Progenitor cell of endocrine pancreas (in vitro differentiated cells): ENCODE measurements around the gene TMIGD2. TPM values are rescaled to one million over a fixed set of nuclear protein-coding genes. Genes with fewer than 3 reads are reported as not detected.

Source experiments
- DNase-seq: peaks from one replicate; pipeline ENCODE4 v3.0.0; 2021; ENCODE audit warnings: low spot score; ENCODE audit not compliant: unreplicated experiment
- H3K27ac Mint-ChIP-seq: 2 replicates; pipeline ENCODE4 v1.8.0; 2021; ENCODE audit warnings: mild to moderate bottlenecking, moderate library complexity, mixed read lengths
- H3K27me3 Mint-ChIP-seq: 2 replicates; pipeline ENCODE4 v1.8.0; 2021; ENCODE audit warnings: mixed read lengths
- H3K36me3 Mint-ChIP-seq: 2 replicates; pipeline ENCODE4 v1.8.0; 2022; ENCODE audit warnings: mixed read lengths; ENCODE audit not compliant: insufficient read depth
- H3K4me1 Mint-ChIP-seq: 2 replicates; pipeline ENCODE4 v1.8.0; 2021; ENCODE audit warnings: low read depth, mixed read lengths
- H3K4me3 Mint-ChIP-seq: 2 replicates; pipeline ENCODE4 v1.8.0; 2021; ENCODE audit warnings: low read depth, mild to moderate bottlenecking, moderate library complexity, mixed read lengths
- H3K9me3 Mint-ChIP-seq: 2 replicates; pipeline ENCODE4 v1.8.0; 2021; ENCODE audit warnings: low read depth, mixed read lengths
- total RNA-seq: library from RNA; stranded (reverse); gene quantifications from 2 replicates; pipeline ENCODE4 v1.2.1, GENCODE V29; 2021
- TF ChIP-seq, protein P1 (sequence below): fragments of 200-600 bp; sonication (generic); IDR thresholded peaks from one replicate; pipeline ENCODE4 v1.5.0; 2021; ENCODE audit warnings: antibody characterized with exemption, mild to moderate bottlenecking; ENCODE audit not compliant: unreplicated experiment

The TMIGD2 gene
- total RNA-seq, 1 donor from 2014 or later = not detected

GRCh38 chr19:4305257-4305612 is 3.0 kb upstream of the TMIGD2 start:
- H3K9me3 Mint-ChIP-seq = no peaks in the 10 kb centered on the region
- no peak for DNase-seq
- TF ChIP-seq, protein P1, sequence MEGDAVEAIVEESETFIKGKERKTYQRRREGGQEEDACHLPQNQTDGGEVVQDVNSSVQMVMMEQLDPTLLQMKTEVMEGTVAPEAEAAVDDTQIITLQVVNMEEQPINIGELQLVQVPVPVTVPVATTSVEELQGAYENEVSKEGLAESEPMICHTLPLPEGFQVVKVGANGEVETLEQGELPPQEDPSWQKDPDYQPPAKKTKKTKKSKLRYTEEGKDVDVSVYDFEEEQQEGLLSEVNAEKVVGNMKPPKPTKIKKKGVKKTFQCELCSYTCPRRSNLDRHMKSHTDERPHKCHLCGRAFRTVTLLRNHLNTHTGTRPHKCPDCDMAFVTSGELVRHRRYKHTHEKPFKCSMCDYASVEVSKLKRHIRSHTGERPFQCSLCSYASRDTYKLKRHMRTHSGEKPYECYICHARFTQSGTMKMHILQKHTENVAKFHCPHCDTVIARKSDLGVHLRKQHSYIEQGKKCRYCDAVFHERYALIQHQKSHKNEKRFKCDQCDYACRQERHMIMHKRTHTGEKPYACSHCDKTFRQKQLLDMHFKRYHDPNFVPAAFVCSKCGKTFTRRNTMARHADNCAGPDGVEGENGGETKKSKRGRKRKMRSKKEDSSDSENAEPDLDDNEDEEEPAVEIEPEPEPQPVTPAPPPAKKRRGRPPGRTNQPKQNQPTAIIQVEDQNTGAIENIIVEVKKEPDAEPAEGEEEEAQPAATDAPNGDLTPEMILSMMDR = no peak
- peaks cover 1% of the 10 kb centered on the region for H3K36me3 Mint-ChIP-seq
- H3K4me1 Mint-ChIP-seq = peaks cover 2% of the 10 kb centered on the region
- H3K4me3 Mint-ChIP-seq = peak overlapping the region; percentile 63
- H3K27ac Mint-ChIP-seq = no peak overlapping the region
- H3K27me3 Mint-ChIP-seq = no peaks in the 10 kb centered on the region

DNA sequence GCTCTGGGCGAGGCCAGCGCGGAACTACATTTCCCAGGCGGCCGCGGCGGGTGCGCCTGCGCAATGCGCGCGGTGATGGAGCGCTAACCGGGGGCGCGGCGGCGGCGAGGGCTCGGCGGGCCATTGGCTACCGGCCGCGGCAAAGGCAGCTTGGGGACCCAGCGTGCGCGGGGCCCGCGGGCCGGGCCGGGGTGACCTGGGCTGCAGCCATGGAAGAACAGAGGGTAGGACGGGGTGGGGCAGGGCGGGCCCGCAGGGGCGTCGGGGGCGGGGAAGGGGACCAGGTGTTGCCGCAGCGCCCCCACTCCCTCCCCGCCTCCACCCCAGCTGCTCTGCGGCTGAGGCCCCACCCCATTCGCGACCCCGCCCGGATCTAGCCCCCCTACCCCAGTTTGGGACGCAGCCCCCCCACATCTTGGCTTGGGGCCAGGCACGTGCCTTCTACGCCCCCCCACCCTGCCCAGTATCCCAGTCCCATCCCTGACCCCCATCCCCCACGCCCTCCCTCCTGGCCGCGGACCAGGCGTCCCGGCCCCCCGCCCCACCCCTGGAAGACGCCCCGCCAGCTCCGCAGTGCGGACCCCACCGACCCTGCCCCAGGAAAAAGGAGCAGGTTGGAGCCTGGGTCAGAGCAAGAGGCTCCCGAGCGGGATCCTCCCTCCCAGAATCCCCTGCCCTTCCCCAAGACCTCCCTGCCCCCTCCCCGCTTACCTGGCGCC is 2.5 kb upstream of the TMIGD2 start, which contains the start of gene FSD1:
FSD1 (plus strand) TSS at position 61 of the 719 bp plus-strand sequence; CDS start at position 210, 149 bp downstream.
- peak; percentile 64 for DNase-seq
- H3K9me3 Mint-ChIP-seq = no peaks in the 10 kb centered on the region
- H3K36me3 Mint-ChIP-seq = peaks cover 1% of the 10 kb centered on the region
- TF ChIP-seq, protein P1 = no peak
- peaks cover 2% of the 10 kb centered on the region for H3K4me1 Mint-ChIP-seq
- H3K4me3 Mint-ChIP-seq = peak within 1 kb of the TSS; percentile 63
- H3K27ac Mint-ChIP-seq = no peak within 1 kb of the TSS
- no peaks in the 10 kb centered on the region for H3K27me3 Mint-ChIP-seq

DNA sequence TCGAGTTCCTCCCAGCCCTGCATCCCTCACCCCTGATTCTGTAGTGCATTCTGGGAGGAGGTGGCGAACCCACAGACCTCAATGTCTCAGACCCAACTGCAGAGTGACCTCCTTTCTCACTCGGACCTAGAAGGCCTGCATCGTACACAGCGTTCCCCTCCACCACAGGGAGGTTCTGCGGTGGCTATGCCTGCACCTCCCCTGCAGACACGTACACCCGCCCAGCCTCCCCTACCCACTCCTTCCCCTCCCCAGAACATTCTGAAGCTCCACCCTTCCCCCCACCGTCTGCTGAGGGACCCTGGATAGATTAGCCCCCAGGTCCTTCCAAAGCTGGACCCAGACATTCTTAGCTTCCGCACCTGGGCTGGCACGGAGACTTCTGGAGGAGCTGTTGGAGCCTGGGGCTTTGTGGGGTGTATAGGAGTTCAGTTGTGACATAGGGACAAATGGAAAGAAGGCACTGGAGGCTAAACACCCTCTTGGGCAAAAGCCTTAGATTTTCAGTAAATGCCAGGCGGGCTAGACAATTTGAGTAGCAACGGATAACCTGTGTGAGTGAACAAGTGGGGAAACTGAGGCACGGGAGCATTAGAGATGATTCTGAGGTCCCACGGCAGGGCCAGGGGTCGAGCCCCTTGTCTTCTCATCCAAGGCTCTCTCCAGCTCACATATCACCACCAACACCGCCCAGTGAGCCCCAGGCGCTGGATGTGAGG is 1.8 kb upstream of the TMIGD2 start:
- H3K36me3 Mint-ChIP-seq = peaks cover 1% of the 10 kb centered on the region
- peaks cover 2% of the 10 kb centered on the region for H3K4me1 Mint-ChIP-seq
- H3K4me3 Mint-ChIP-seq = peak overlapping the region; percentile 56
- no peak overlapping the region for H3K27ac Mint-ChIP-seq
- TF ChIP-seq, protein P1 = no peak
- H3K27me3 Mint-ChIP-seq = no peaks in the 10 kb centered on the region
- H3K9me3 Mint-ChIP-seq = no peaks in the 10 kb centered on the region
- no peak for DNase-seq

DNA sequence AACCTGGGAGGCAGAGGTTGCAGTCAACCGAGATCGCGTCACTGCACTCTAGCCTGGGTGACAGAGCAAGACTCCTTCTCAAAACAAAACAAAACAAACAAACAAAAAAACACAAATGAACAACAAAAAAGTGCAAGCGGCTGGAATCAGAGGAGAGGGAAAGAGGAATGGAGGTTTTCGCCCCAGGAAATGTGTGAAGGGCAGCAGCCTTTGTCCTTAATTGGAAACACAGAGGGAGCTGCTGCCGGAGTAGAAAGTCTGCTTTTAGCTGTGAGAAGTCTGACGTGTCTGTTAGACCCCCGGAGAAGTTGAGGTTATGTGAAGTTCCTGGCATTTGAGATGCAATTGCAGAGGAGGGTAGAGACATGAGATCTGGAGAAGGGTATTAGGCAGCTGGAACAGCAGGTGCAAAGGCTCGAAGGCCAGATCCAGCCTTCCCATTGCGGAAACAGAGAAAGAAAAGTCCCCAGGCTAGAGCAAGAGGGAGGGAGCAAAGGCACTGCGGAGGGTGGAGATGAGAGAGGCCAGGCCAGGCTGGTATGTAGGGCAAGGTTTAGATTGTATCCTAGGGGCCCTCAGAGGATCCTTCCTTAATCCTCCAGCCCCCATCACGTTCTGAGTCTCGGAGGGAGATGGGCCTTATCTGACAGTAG is 473 bp downstream of the TMIGD2 start:
- H3K9me3 Mint-ChIP-seq = no peaks in the 10 kb centered on the region
- TF ChIP-seq, protein P1 = no peak
- no peaks in the 10 kb centered on the region for H3K36me3 Mint-ChIP-seq
- no peak overlapping the region for H3K4me3 Mint-ChIP-seq
- H3K4me1 Mint-ChIP-seq = peaks cover 2% of the 10 kb centered on the region
- H3K27me3 Mint-ChIP-seq = no peaks in the 10 kb centered on the region
- H3K27ac Mint-ChIP-seq = peak overlapping the region; percentile 44
- DNase-seq = no peak

DNA sequence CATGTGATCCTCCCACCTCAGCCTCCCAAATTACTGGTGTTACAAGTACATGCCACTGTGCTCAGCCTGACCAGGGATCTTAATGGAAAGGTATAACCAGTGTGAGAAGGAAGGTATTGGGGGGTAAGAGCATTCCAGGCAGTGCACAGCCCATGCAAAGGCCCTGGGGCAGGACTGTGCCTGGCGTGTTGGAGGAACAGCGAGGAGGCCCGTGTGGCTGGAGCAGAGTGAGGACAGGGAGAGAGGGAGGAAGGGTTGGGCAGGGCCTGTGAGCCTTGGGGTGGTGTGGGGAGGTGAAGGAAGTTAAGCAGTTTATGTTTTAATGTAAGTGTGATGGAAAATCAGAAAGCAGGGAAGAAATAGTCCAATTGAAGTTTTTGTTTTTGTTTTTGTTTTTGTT is 1.6 kb downstream of the TMIGD2 start:
- Mint-ChIP-seq H3K4me3 (no peak overlapping the region), H3K36me3 (no peaks in the 10 kb centered on the region), H3K4me1 (peaks cover 2% of the 10 kb centered on the region), H3K27me3 (peaks cover 1% of the 10 kb centered on the region), H3K27ac (no peak overlapping the region), H3K9me3 (no peaks in the 10 kb centered on the region)
- no peak for DNase-seq
- TF ChIP-seq, protein P1 = no peak
